WTC11 (cell line): Measurements from ENCODE around the gene SH3BP5L. TPM values are rescaled to one million over a fixed set of nuclear protein-coding genes. Genes with fewer than 3 reads are reported as not detected.
A peak's percentile ranks its signal among the peaks of the same experiment; 100 is the strongest.

Experiments
- CREB1 ChIP-seq: sonication (generic); formaldehyde crosslinking; IDR thresholded peaks from 2 replicates; pipeline ENCODE4 v1.8.0; 2023; ENCODE audit warnings: mild to moderate bottlenecking, missing genetic modification reagents
- ELF4 ChIP-seq: sonication (generic); formaldehyde crosslinking; IDR thresholded peaks from 2 replicates; pipeline ENCODE4 v1.8.1; 2022; ENCODE audit warnings: low read depth, mild to moderate bottlenecking, moderate library complexity, missing genetic modification reagents
- FOXP1 ChIP-seq: sonication (generic); formaldehyde crosslinking; IDR thresholded peaks from 2 replicates; pipeline ENCODE4 v1.8.0; 2022; ENCODE audit warnings: missing genetic modification reagents, mild to moderate bottlenecking, moderate library complexity, borderline replicate concordance
- JAZF1 ChIP-seq: fragments of 250-450 bp; sonication (Bioruptor Pico); IDR thresholded peaks from 2 replicates; pipeline ENCODE4 v1.9.0; 2021; ENCODE audit warnings: moderate library complexity, mild to moderate bottlenecking, inconsistent platforms
- JUN ChIP-seq: sonication (generic); formaldehyde crosslinking; IDR thresholded peaks from 2 replicates; pipeline ENCODE4 v1.8.0; 2023; ENCODE audit warnings: mild to moderate bottlenecking, missing genetic modification reagents
- MXD4 ChIP-seq: fragments of 250-450 bp; sonication (Bioruptor Pico); IDR thresholded peaks from 2 replicates; pipeline ENCODE4 v1.8.0; 2021; ENCODE audit warnings: mild to moderate bottlenecking, moderate library complexity, borderline replicate concordance
- MYBL2 ChIP-seq: sonication (generic); formaldehyde crosslinking; IDR thresholded peaks from 2 replicates; pipeline ENCODE4 v1.8.1; 2023; ENCODE audit warnings: mild to moderate bottlenecking, moderate library complexity, missing genetic modification reagents
- NFATC4 ChIP-seq: fragments of 250-450 bp; sonication (Bioruptor Pico); IDR thresholded peaks from 2 replicates; pipeline ENCODE4 v1.9.0; 2021; ENCODE audit warnings: mild to moderate bottlenecking
- SP1 ChIP-seq: sonication (generic); formaldehyde crosslinking; conservative IDR thresholded peaks from 2 replicates; pipeline ENCODE4 v1.8.1; 2022; ENCODE audit warnings: missing genetic modification reagents
- ZBTB21 ChIP-seq: sonication (generic); formaldehyde crosslinking; IDR thresholded peaks from 2 replicates; pipeline ENCODE4 v1.8.1; 2023; ENCODE audit warnings: mild to moderate bottlenecking, missing genetic modification reagents, borderline replicate concordance
- ZNF138 ChIP-seq: sonication (generic); formaldehyde crosslinking; conservative IDR thresholded peaks from 2 replicates; pipeline ENCODE4 v1.8.1; 2022; ENCODE audit warnings: mild to moderate bottlenecking, moderate library complexity, missing genetic modification reagents
- ZNF219 ChIP-seq: sonication (generic); formaldehyde crosslinking; IDR thresholded peaks from 2 replicates; pipeline ENCODE4 v1.8.0; 2023; ENCODE audit warnings: missing genetic modification reagents, mild to moderate bottlenecking, borderline replicate concordance
- ZNF317 ChIP-seq: sonication (generic); formaldehyde crosslinking; IDR thresholded peaks from 2 replicates; pipeline ENCODE4 v1.8.1; 2023; ENCODE audit warnings: low read depth, mild to moderate bottlenecking, moderate library complexity, missing genetic modification reagents, borderline replicate concordance
- total RNA-seq: library from RNA; stranded (reverse); gene quantifications from 3 replicates; pipeline ENCODE4 v1.2.3, GENCODE V29; 2021
- TF ChIP-seq, protein P1 (sequence below): sonication (generic); formaldehyde crosslinking; IDR thresholded peaks from 2 replicates; pipeline ENCODE4 v1.8.0; 2022; ENCODE audit warnings: mild to moderate bottlenecking, missing genetic modification reagents
- TF ChIP-seq, protein P2 (sequence below): sonication (generic); formaldehyde crosslinking; IDR thresholded peaks from 2 replicates; pipeline ENCODE4 v1.8.0; 2023; ENCODE audit warnings: mild to moderate bottlenecking, missing genetic modification reagents
- TF ChIP-seq, protein P3 (sequence below): sonication (generic); formaldehyde crosslinking; IDR thresholded peaks from 2 replicates; pipeline ENCODE4 v1.8.1; 2023; ENCODE audit warnings: mild to moderate bottlenecking, missing genetic modification reagents, moderate library complexity
- TF ChIP-seq, protein P4 (sequence below): sonication (generic); formaldehyde crosslinking; IDR thresholded peaks from 2 replicates; pipeline ENCODE4 v1.8.0; 2022; ENCODE audit warnings: mild to moderate bottlenecking, missing genetic modification reagents
- TF ChIP-seq, protein P5 (sequence below): fragments of 200-600 bp; IDR thresholded peaks from 2 replicates; pipeline ENCODE4 v1.8.0; 2022; ENCODE audit warnings: antibody characterized with exemption
- TF ChIP-seq, protein P6 (sequence below): sonication (generic); formaldehyde crosslinking; IDR thresholded peaks from 2 replicates; pipeline ENCODE4 v1.8.0; 2023; ENCODE audit warnings: missing genetic modification reagents, mild to moderate bottlenecking, borderline replicate concordance
- TF ChIP-seq, protein P7 (sequence below): sonication (generic); formaldehyde crosslinking; IDR thresholded peaks from 2 replicates; pipeline ENCODE4 v1.8.1; 2022; ENCODE audit warnings: low read depth, missing genetic modification reagents, borderline replicate concordance

The SH3BP5L gene
- total RNA-seq, 1 experiment from 2014 or later = 32.9 TPM

DNA sequence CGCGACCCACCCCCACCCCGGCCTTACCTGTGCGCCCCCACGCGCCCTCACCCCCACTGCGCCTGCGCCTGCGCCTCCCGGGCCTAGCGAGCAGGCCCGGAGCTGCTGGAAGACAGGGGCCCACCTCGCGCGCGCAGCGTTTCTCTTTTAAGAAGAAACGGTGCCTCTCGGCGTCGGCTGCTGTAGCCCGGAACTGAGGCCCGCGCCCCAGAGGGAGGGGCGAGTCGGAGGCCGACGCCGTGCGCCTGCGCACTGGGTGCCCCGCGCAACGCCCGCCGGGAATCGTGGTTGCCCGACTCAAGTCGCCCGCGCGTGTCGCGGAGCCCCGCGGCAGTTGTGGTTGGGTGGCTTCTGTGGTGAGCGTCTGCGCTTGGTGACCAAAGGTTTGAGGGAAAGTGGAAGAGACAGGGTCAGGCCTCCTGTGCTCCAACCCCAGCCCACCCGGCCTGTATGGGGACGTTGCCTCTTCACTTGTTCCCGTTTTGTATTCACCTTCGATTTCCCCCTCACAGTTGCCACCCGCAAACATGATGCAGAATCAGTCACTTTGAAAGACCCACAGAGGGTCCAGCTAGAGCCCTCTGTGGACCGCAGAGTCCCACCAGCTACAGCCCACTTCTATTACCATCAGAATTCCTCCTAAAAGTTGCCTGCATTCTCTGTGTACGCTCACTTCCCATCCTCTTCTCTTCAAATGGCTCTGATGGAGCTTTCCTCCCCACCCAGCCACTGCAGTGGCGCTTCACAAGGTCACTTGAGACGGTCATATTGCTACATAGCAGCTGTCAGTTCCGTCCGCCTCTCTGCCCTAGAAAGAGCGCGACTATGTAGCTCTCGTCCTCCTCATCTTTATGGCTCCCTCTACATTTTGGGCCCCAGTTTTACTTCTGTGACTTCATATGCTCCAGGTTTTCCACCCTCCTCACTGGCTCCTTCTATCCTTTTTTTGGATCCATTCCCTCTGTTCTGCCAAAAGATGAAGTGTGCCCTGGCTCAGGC lies 33.5 kb upstream of the SH3BP5L start, which contains the start of gene ZNF692 (continued):
- TF ChIP-seq, protein P1, sequence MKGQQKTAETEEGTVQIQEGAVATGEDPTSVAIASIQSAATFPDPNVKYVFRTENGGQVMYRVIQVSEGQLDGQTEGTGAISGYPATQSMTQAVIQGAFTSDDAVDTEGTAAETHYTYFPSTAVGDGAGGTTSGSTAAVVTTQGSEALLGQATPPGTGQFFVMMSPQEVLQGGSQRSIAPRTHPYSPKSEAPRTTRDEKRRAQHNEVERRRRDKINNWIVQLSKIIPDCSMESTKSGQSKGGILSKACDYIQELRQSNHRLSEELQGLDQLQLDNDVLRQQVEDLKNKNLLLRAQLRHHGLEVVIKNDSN (CRISPR knock-in tag) = peak; percentile 40; the same call in 1 of the 2 replicates
- TF ChIP-seq, protein P2, sequence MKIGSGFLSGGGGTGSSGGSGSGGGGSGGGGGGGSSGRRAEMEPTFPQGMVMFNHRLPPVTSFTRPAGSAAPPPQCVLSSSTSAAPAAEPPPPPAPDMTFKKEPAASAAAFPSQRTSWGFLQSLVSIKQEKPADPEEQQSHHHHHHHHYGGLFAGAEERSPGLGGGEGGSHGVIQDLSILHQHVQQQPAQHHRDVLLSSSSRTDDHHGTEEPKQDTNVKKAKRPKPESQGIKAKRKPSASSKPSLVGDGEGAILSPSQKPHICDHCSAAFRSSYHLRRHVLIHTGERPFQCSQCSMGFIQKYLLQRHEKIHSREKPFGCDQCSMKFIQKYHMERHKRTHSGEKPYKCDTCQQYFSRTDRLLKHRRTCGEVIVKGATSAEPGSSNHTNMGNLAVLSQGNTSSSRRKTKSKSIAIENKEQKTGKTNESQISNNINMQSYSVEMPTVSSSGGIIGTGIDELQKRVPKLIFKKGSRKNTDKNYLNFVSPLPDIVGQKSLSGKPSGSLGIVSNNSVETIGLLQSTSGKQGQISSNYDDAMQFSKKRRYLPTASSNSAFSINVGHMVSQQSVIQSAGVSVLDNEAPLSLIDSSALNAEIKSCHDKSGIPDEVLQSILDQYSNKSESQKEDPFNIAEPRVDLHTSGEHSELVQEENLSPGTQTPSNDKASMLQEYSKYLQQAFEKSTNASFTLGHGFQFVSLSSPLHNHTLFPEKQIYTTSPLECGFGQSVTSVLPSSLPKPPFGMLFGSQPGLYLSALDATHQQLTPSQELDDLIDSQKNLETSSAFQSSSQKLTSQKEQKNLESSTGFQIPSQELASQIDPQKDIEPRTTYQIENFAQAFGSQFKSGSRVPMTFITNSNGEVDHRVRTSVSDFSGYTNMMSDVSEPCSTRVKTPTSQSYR (CRISPR knock-in tag) = no peak
- TF ChIP-seq, protein P3, sequence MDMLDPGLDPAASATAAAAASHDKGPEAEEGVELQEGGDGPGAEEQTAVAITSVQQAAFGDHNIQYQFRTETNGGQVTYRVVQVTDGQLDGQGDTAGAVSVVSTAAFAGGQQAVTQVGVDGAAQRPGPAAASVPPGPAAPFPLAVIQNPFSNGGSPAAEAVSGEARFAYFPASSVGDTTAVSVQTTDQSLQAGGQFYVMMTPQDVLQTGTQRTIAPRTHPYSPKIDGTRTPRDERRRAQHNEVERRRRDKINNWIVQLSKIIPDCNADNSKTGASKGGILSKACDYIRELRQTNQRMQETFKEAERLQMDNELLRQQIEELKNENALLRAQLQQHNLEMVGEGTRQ = no peak
- peak; percentile 65 for TF ChIP-seq SP1 (CRISPR knock-in tag)
- no peak for TF ChIP-seq ELF4 (CRISPR knock-in tag)
- no peak for TF ChIP-seq NFATC4 (CRISPR knock-in tag)
- TF ChIP-seq ZNF219 (CRISPR knock-in tag) = no peak
- TF ChIP-seq, protein P4, sequence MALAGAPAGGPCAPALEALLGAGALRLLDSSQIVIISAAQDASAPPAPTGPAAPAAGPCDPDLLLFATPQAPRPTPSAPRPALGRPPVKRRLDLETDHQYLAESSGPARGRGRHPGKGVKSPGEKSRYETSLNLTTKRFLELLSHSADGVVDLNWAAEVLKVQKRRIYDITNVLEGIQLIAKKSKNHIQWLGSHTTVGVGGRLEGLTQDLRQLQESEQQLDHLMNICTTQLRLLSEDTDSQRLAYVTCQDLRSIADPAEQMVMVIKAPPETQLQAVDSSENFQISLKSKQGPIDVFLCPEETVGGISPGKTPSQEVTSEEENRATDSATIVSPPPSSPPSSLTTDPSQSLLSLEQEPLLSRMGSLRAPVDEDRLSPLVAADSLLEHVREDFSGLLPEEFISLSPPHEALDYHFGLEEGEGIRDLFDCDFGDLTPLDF = no peak
- TF ChIP-seq FOXP1 (CRISPR knock-in tag) = peak; percentile 29; the same call in 1 of the 2 replicates
- TF ChIP-seq, protein P5, sequence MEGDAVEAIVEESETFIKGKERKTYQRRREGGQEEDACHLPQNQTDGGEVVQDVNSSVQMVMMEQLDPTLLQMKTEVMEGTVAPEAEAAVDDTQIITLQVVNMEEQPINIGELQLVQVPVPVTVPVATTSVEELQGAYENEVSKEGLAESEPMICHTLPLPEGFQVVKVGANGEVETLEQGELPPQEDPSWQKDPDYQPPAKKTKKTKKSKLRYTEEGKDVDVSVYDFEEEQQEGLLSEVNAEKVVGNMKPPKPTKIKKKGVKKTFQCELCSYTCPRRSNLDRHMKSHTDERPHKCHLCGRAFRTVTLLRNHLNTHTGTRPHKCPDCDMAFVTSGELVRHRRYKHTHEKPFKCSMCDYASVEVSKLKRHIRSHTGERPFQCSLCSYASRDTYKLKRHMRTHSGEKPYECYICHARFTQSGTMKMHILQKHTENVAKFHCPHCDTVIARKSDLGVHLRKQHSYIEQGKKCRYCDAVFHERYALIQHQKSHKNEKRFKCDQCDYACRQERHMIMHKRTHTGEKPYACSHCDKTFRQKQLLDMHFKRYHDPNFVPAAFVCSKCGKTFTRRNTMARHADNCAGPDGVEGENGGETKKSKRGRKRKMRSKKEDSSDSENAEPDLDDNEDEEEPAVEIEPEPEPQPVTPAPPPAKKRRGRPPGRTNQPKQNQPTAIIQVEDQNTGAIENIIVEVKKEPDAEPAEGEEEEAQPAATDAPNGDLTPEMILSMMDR = no peak
- TF ChIP-seq, protein P6, sequence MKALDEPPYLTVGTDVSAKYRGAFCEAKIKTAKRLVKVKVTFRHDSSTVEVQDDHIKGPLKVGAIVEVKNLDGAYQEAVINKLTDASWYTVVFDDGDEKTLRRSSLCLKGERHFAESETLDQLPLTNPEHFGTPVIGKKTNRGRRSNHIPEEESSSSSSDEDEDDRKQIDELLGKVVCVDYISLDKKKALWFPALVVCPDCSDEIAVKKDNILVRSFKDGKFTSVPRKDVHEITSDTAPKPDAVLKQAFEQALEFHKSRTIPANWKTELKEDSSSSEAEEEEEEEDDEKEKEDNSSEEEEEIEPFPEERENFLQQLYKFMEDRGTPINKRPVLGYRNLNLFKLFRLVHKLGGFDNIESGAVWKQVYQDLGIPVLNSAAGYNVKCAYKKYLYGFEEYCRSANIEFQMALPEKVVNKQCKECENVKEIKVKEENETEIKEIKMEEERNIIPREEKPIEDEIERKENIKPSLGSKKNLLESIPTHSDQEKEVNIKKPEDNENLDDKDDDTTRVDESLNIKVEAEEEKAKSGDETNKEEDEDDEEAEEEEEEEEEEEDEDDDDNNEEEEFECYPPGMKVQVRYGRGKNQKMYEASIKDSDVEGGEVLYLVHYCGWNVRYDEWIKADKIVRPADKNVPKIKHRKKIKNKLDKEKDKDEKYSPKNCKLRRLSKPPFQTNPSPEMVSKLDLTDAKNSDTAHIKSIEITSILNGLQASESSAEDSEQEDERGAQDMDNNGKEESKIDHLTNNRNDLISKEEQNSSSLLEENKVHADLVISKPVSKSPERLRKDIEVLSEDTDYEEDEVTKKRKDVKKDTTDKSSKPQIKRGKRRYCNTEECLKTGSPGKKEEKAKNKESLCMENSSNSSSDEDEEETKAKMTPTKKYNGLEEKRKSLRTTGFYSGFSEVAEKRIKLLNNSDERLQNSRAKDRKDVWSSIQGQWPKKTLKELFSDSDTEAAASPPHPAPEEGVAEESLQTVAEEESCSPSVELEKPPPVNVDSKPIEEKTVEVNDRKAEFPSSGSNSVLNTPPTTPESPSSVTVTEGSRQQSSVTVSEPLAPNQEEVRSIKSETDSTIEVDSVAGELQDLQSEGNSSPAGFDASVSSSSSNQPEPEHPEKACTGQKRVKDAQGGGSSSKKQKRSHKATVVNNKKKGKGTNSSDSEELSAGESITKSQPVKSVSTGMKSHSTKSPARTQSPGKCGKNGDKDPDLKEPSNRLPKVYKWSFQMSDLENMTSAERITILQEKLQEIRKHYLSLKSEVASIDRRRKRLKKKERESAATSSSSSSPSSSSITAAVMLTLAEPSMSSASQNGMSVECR (CRISPR knock-in tag) = peak; percentile 75; the same call in 1 of the 2 replicates
- TF ChIP-seq ZNF138 (CRISPR knock-in tag) = no peak
- no peak for TF ChIP-seq MXD4 (CRISPR knock-in tag)
- TF ChIP-seq JUN (CRISPR knock-in tag) = no peak
- TF ChIP-seq, protein P7, sequence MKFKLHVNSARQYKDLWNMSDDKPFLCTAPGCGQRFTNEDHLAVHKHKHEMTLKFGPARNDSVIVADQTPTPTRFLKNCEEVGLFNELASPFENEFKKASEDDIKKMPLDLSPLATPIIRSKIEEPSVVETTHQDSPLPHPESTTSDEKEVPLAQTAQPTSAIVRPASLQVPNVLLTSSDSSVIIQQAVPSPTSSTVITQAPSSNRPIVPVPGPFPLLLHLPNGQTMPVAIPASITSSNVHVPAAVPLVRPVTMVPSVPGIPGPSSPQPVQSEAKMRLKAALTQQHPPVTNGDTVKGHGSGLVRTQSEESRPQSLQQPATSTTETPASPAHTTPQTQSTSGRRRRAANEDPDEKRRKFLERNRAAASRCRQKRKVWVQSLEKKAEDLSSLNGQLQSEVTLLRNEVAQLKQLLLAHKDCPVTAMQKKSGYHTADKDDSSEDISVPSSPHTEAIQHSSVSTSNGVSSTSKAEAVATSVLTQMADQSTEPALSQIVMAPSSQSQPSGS = no peak
- no peak for TF ChIP-seq ZBTB21 (CRISPR knock-in tag)
- TF ChIP-seq CREB1 = 0 out of 2 replicates have a peak, but pooled peaks have one; percentile 47
- TF ChIP-seq ZNF317 (CRISPR knock-in tag) = no peak
- TF ChIP-seq MYBL2 = peak; percentile 51; the same call in 1 of the 2 replicates
- no peak for TF ChIP-seq JAZF1 (CRISPR knock-in tag)
